HCT116 (cell line): ENCODE measurements around the gene WNT9B. TPM values are rescaled to one million over a fixed set of nuclear protein-coding genes. Genes with fewer than 3 reads are reported as not detected.
A peak's percentile ranks its signal among the peaks of the same experiment; 100 is the strongest.

ENCODE experiments used
- ATAC-seq: fragments of 200-7000 bp; cut with Tn5 transposase; 2 replicates; pipeline ENCODE4 v1.9.1; 2020; ENCODE audit warnings: mild to moderate bottlenecking, moderate library complexity
- BruUV-seq: library from RNA; stranded (reverse); fragments of 400-500 nt; replicated peaks from 2 replicates; lab custom pipeline; 2021; lab: Mats Ljungman, UMichigan
- CTCF ChIA-PET: fragments of 300-600 bp; sonication (Branson Sonifier 250); formaldehyde crosslinking; loops from one replicate; lab custom pipeline; 2021; ENCODE audit warnings: antibody characterized with exemption; lab: Charles Lee
- POLR2A ChIA-PET: fragments of 300-600, 350-600 bp; sonication (Branson Sonifier 250); formaldehyde crosslinking; loops from one replicate; lab custom pipeline; 2021; ENCODE audit warnings: antibody characterized with exemption; lab: Charles Lee
- RAD21 ChIA-PET, 2 experiments: fragments of 300-600 bp; sonication (Branson Sonifier 250); formaldehyde crosslinking; loops; one replicate each; lab custom pipeline; 2023; ENCODE audit warnings: low total read pairs in 2 of 2; ENCODE audit not compliant: uncharacterized antibody in 2 of 2, unreplicated experiment in 2 of 2, low non-redundant PET in 1 of 2; lab: Charles Lee
- DNase-seq: peaks from one replicate; pipeline ENCODE4 v3.0.0-alpha.2; 2010; ENCODE audit warnings: low read depth, low spot score
- H2AFZ ChIP-seq: fragments of 200-600 bp; shearing (Covaris generic), sonication (generic); 2 replicates; pipeline ENCODE4 v1.6.1; 2017; ENCODE audit warnings: low read depth, mixed run types, mixed read lengths, antibody characterized with exemption, low read length; ENCODE audit not compliant: poor library complexity, severe bottlenecking
- H3K27ac ChIP-seq: 2 replicates; pipeline ENCODE4 v1.5.1; 2012; ENCODE audit warnings: low read depth, low read length
- H3K27me3 ChIP-seq: fragments of 200-600 bp; sonication (generic); 2 replicates; pipeline ENCODE4 v1.6.1; 2016; ENCODE audit warnings: mixed run types, low read length, mixed read lengths; ENCODE audit not compliant: insufficient read depth
- H3K36me3 ChIP-seq, 2 experiments: fragments of 200-500 bp in 1 of 2; fragments of 200-600 bp in 1 of 2; sonication (Bioruptor generic) in 1 of 2; sonication (generic) in 1 of 2; 2 replicates each; pipeline versions ENCODE4 v1.5.1 to v1.6.1; 2014 to 2016; ENCODE audit warnings: low read length in 2 of 2, inconsistent platforms in 1 of 2, mixed read lengths in 1 of 2, mixed run types in 1 of 2; ENCODE audit not compliant: insufficient read depth in 2 of 2, control insufficient read depth in 1 of 2
- H3K4me1 ChIP-seq, 2 experiments: fragments of 200-600 bp in 1 of 2; sonication (generic) in 1 of 2; 2 replicates each; pipeline versions ENCODE4 v1.5.1 to v1.6.1; 2012 to 2017; ENCODE audit warnings: low read length in 2 of 2, inconsistent platforms in 1 of 2, mild to moderate bottlenecking in 1 of 2, mixed read lengths in 1 of 2, mixed run types in 1 of 2, moderate library complexity in 1 of 2; ENCODE audit not compliant: insufficient read depth in 2 of 2, control insufficient read depth in 1 of 2
- H3K4me2 ChIP-seq: fragments of 200-600 bp; sonication (generic); 2 replicates; pipeline ENCODE4 v1.6.1; 2017; ENCODE audit warnings: mixed run types, low read length, mixed read lengths
- H3K4me3 ChIP-seq, 2 experiments: fragments of 200-600 bp in 1 of 2; sonication (generic) in 1 of 2; replicated peaks in 1 of 2; 2 replicates each; pipeline ENCODE4 v1.5.1; 2011 to 2016; ENCODE audit warnings: low read length in 2 of 2, control low read depth in 1 of 2, low read depth in 1 of 2, mild to moderate bottlenecking in 1 of 2, mixed read lengths in 1 of 2, mixed run types in 1 of 2
- H3K79me2 ChIP-seq: fragments of 200-600 bp; sonication (generic); 2 replicates; pipeline ENCODE4 v1.6.1; 2017; ENCODE audit warnings: mild to moderate bottlenecking, mixed run types, low read length, moderate library complexity, mixed read lengths; ENCODE audit not compliant: insufficient read depth
- H3K9ac ChIP-seq: fragments of 200-600 bp; sonication (generic); 2 replicates; pipeline ENCODE4 v1.6.1; 2016; ENCODE audit warnings: low read length, mixed read lengths
- H3K9me2 ChIP-seq: fragments of 200-600 bp; sonication (generic), shearing (Covaris generic); 2 replicates; pipeline ENCODE4 v1.6.1; 2017; ENCODE audit warnings: mixed run types, mild to moderate bottlenecking, moderate library complexity; ENCODE audit not compliant: insufficient read depth
- H3K9me3 ChIP-seq, 2 experiments: fragments of 200-500 bp in 1 of 2; fragments of 200-600 bp in 1 of 2; sonication (Bioruptor generic) in 1 of 2; sonication (generic) in 1 of 2; 2 replicates each; pipeline ENCODE4 v1.6.1; 2014 to 2017; ENCODE audit warnings: low read length in 2 of 2, mixed read lengths in 2 of 2, inconsistent platforms in 1 of 2, low read depth in 1 of 2, mild to moderate bottlenecking in 1 of 2, mixed run types in 1 of 2, moderate library complexity in 1 of 2; ENCODE audit not compliant: control insufficient read depth in 1 of 2, insufficient read depth in 1 of 2
- H4K20me1 ChIP-seq: fragments of 200-600 bp; sonication (generic), shearing (Covaris generic); 2 replicates; pipeline ENCODE4 v1.6.1; 2017; ENCODE audit warnings: mixed run types, mild to moderate bottlenecking, moderate library complexity; ENCODE audit not compliant: insufficient read depth
- ATF3 ChIP-seq: IDR thresholded peaks from 2 replicates; pipeline ENCODE4 v1.6.1; 2012
- ELF1 ChIP-seq: IDR thresholded peaks from 2 replicates; pipeline ENCODE4 v1.6.1; 2012; ENCODE audit warnings: low read depth, borderline replicate concordance
- EZH2phosphoT487 ChIP-seq: fragments of 200-600 bp; IDR thresholded peaks from 2 replicates; pipeline ENCODE4 v1.6.1; 2018; ENCODE audit warnings: antibody characterized with exemption, borderline replicate concordance
- JUND ChIP-seq: IDR thresholded peaks from 2 replicates; pipeline ENCODE4 v1.6.1; 2012
- POLR2A ChIP-seq: IDR thresholded peaks from 2 replicates; pipeline ENCODE4 v1.7.0; 2011; ENCODE audit warnings: borderline replicate concordance; ENCODE audit not compliant: insufficient read depth, insufficient read length; ENCODE audit errors: extremely low read depth
- POLR2AphosphoS5 ChIP-seq: IDR thresholded peaks from 2 replicates; pipeline ENCODE4 v1.6.1; 2011; ENCODE audit warnings: mild to moderate bottlenecking, low read depth, low read length, moderate library complexity
- SIN3A ChIP-seq: IDR thresholded peaks from 2 replicates; pipeline ENCODE4 v1.6.1; 2012; ENCODE audit warnings: low read depth
- YY1 ChIP-seq: IDR thresholded peaks from 2 replicates; pipeline ENCODE4 v1.6.1; 2011; ENCODE audit warnings: low read length, low read depth, moderate library complexity, mild to moderate bottlenecking; ENCODE audit not compliant: insufficient replicate concordance; ENCODE audit errors: extremely low read depth
- ZNF274 ChIP-seq: fragments of 200-500 bp; sonication (Bioruptor generic); IDR thresholded peaks from 2 replicates; pipeline ENCODE4 v1.6.1; 2014; ENCODE audit warnings: mild to moderate bottlenecking, low read depth, low read length, inconsistent platforms
- intact Hi-C: fragments of 100-400 bp; cut with micrococcal nuclease; formaldehyde crosslinking; loops from 2 replicates; pipeline ENCODE4 v1.10.0; 2022
- total RNA-seq: library from RNA; stranded (reverse); gene quantifications from one replicate; pipeline ENCODE4 v1.2.1, GENCODE V29; 2021; ENCODE audit not compliant: unreplicated experiment
- TF ChIP-seq, protein P1 (sequence below): IDR thresholded peaks from 2 replicates; pipeline ENCODE4 v1.6.1; 2011; ENCODE audit warnings: mild to moderate bottlenecking, low read length, moderate library complexity; ENCODE audit not compliant: insufficient replicate concordance; ENCODE audit errors: extremely low read depth

The WNT9B gene
- total RNA-seq, 1 experiment from 2014 or later: not detected

DNA sequence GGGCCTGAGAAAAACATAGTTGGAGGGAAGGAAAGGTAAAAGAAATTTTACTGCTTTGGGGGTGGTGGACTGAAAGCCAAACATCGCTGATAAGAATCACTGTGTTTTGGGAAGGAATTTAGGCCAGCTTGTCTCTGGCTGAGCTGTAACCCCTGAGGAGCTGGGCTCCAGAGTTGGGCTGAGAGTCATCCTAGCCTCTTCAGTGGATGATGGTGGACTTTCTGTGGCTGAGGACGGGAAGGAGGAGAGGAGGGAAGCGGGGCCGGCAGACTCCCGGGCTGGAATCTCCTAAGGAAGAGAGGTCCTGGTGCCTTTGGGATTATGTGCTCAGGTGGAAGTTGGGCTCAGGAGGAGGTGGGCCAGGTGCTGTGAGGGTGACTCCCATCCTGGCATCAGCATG, 8.6 kb downstream of the WNT9B start (continued):
- TF ChIP-seq, protein P1, sequence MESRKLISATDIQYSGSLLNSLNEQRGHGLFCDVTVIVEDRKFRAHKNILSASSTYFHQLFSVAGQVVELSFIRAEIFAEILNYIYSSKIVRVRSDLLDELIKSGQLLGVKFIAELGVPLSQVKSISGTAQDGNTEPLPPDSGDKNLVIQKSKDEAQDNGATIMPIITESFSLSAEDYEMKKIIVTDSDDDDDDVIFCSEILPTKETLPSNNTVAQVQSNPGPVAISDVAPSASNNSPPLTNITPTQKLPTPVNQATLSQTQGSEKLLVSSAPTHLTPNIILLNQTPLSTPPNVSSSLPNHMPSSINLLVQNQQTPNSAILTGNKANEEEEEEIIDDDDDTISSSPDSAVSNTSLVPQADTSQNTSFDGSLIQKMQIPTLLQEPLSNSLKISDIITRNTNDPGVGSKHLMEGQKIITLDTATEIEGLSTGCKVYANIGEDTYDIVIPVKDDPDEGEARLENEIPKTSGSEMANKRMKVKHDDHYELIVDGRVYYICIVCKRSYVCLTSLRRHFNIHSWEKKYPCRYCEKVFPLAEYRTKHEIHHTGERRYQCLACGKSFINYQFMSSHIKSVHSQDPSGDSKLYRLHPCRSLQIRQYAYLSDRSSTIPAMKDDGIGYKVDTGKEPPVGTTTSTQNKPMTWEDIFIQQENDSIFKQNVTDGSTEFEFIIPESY: no peak
- TF ChIP-seq ATF3: no peak

- no peak overlapping the region for H3K27ac ChIP-seq
- TF ChIP-seq ZNF274: no peak
- TF ChIP-seq JUND: no peak
- TF ChIP-seq POLR2A: no peak
- TF ChIP-seq EZH2phosphoT487: no peak
- no peak for TF ChIP-seq POLR2AphosphoS5
- no peak for TF ChIP-seq ELF1
- TF ChIP-seq SIN3A: no peak
- no peak for TF ChIP-seq YY1
- TF ChIP-seq, all 23 proteins: peak for 0
- Histone ChIP-seq H3K27me3 (no peaks in the 10 kb centered on the region), H2AFZ (no peak overlapping the region), H3K9ac (no peak overlapping the region), H3K9me2 (no peaks in the 10 kb centered on the region), H4K20me1 (no peaks in the 10 kb centered on the region), H3K4me2 (no peak overlapping the region), H3K4me3 (no peak overlapping the region), H3K4me1 (no peaks in the 10 kb centered on the region), H3K79me2 (no peaks in the 10 kb centered on the region), H3K36me3 (no peaks in the 10 kb centered on the region), H3K9me3 (no peaks in the 10 kb centered on the region)
- ChIA-PET CTCF (interaction anchor here (1.1 kb wide), 1 partner anchor 13 kb away, joined by 5 read pairs; no protein-coding TSS in a partner anchor), RAD21 (no interaction called here), POLR2A (no interaction called here)
- intact Hi-C loops: no loop called here
- no TSS peak for BruUV-seq
- DNase-seq: no peak
- peak; percentile 63 for ATAC-seq
These were observed 11.6 kb downstream of the WNT9B start for GRCh38 chr17:46862949-46863348.
